Hepatocyte (in vitro differentiated cells): ENCODE measurements around the gene CDK7. TPM values are rescaled to one million over a fixed set of nuclear protein-coding genes. Genes with fewer than 3 reads are reported as not detected.

Experiments
- DNase-seq: peaks from one replicate; pipeline ENCODE4 v3.0.0-alpha.2; 2016; ENCODE audit warnings: low spot score
- H2AFZ ChIP-seq: fragments of 200-600 bp; sonication (generic); 2 replicates; pipeline ENCODE4 v1.6.0; 2016; ENCODE audit warnings: antibody characterized with exemption, mild to moderate bottlenecking
- H3K27ac ChIP-seq: fragments of 200-600 bp; sonication (generic); 2 replicates; pipeline ENCODE4 v1.5.1; 2016; ENCODE audit warnings: mild to moderate bottlenecking
- H3K27me3 ChIP-seq: fragments of 200-600 bp; sonication (generic); 2 replicates; pipeline ENCODE4 v1.6.1; 2016
- H3K36me3 ChIP-seq: fragments of 200-600 bp; sonication (generic); replicated peaks from 2 replicates; pipeline ENCODE4 v1.5.1; 2016; ENCODE audit warnings: low read depth; ENCODE audit not compliant: insufficient read depth
- H3K4me1 ChIP-seq: fragments of 200-600 bp; sonication (generic); 2 replicates; pipeline ENCODE4 v1.5.1; 2016; ENCODE audit warnings: mild to moderate bottlenecking, moderate library complexity; ENCODE audit not compliant: insufficient read depth
- H3K4me2 ChIP-seq: fragments of 200-600 bp; sonication (generic); 2 replicates; pipeline ENCODE4 v1.6.0; 2016
- H3K4me3 ChIP-seq: fragments of 200-600 bp; sonication (generic); 2 replicates; pipeline ENCODE4 v1.5.1; 2016; ENCODE audit warnings: mild to moderate bottlenecking
- H3K79me2 ChIP-seq: fragments of 200-600 bp; sonication (generic); 2 replicates; pipeline ENCODE4 v1.6.0; 2017; ENCODE audit warnings: mild to moderate bottlenecking
- H3K9me2 ChIP-seq: fragments of 200-600 bp; sonication (generic); replicated peaks from 2 replicates; pipeline ENCODE4 v1.6.0; 2017; ENCODE audit warnings: mild to moderate bottlenecking; ENCODE audit not compliant: insufficient read depth
- H3K9me3 ChIP-seq: fragments of 200-600 bp; sonication (generic); 2 replicates; pipeline ENCODE4 v1.5.1; 2016; ENCODE audit warnings: low read depth, mild to moderate bottlenecking
- H4K20me1 ChIP-seq: fragments of 200-600 bp; sonication (generic); 2 replicates; pipeline ENCODE4 v1.6.0; 2016; ENCODE audit warnings: mild to moderate bottlenecking; ENCODE audit not compliant: insufficient read depth, poor library complexity, severe bottlenecking
- EZH2 ChIP-seq: fragments of 200-600 bp; sonication (generic); IDR thresholded peaks from 2 replicates; pipeline ENCODE4 v1.6.1; 2016; ENCODE audit warnings: antibody characterized with exemption, mild to moderate bottlenecking, borderline replicate concordance
- EZH2phosphoT487 ChIP-seq: fragments of 200-600 bp; sonication (generic); IDR thresholded peaks from one replicate; pipeline ENCODE4 v1.6.1; 2018; ENCODE audit warnings: antibody characterized with exemption, mild to moderate bottlenecking, low read depth, moderate library complexity; ENCODE audit not compliant: unreplicated experiment, severe bottlenecking
- WGBS: methylation state at CpG from one replicate; pipeline ENCODE4 v1.1.6; 2016; ENCODE audit warnings: low lambda C conversion rate; ENCODE audit errors: missing lambda C conversion rate; 5-methylcytosine and 5-hydroxymethylcytosine counted together
- polyA plus RNA-seq: library from polyadenylated mRNA; unstranded; fragments of >200 nt; fragmentation: Nextera tagmentation; extraction: Ambion mirVana; gene quantifications from 2 replicates; pipeline ENCODE4 v1.2.1, GENCODE V29; 2016
- total RNA-seq: library from RNA; depleted of rRNA; stranded (reverse); fragments of >200 nt; gene quantifications from 2 replicates; pipeline ENCODE4 v1.2.3, GENCODE V29; 2014
- TF ChIP-seq, protein P1 (sequence below): fragments of 200-600 bp; sonication (generic); IDR thresholded peaks from 2 replicates; pipeline ENCODE4 v1.5.1; 2016; ENCODE audit warnings: antibody characterized with exemption, mild to moderate bottlenecking; ENCODE audit not compliant: poor library complexity

CDK7 gene
- total and polyA plus RNA-seq, 2 experiments from 2014 or later = 36.4 to 41.1 TPM

GRCh38 chr5:69189162-69190086, 45.3 kb upstream of the CDK7 start, which contains the start of gene CENPH:
Gene CENPH, plus strand, starts transcription at chr5:69189583. Its CDS starts 52 bp downstream, at chr5:69189635.
- Histone ChIP-seq H3K9me3 (no peaks in the 10 kb centered on the region), H4K20me1 (no peaks in the 10 kb centered on the region), H3K79me2 (peaks cover 8% of the 10 kb centered on the region), H3K27me3 (no peaks in the 10 kb centered on the region), H2AFZ (peak within 1 kb of the TSS; percentile 67), H3K4me3 (peak within 1 kb of the TSS; percentile 41), H3K27ac (peak within 1 kb of the TSS; percentile 82), H3K4me1 (peaks cover 4% of the 10 kb centered on the region), H3K9me2 (no peaks in the 10 kb centered on the region), H3K4me2 (peak within 1 kb of the TSS; percentile 90), H3K36me3 (no peaks in the 10 kb centered on the region)
- WGBS = 1% methylated on average over 53 of the region's 55 CpGs
- DNase-seq = peak; percentile 96
- TF ChIP-seq, protein P1, sequence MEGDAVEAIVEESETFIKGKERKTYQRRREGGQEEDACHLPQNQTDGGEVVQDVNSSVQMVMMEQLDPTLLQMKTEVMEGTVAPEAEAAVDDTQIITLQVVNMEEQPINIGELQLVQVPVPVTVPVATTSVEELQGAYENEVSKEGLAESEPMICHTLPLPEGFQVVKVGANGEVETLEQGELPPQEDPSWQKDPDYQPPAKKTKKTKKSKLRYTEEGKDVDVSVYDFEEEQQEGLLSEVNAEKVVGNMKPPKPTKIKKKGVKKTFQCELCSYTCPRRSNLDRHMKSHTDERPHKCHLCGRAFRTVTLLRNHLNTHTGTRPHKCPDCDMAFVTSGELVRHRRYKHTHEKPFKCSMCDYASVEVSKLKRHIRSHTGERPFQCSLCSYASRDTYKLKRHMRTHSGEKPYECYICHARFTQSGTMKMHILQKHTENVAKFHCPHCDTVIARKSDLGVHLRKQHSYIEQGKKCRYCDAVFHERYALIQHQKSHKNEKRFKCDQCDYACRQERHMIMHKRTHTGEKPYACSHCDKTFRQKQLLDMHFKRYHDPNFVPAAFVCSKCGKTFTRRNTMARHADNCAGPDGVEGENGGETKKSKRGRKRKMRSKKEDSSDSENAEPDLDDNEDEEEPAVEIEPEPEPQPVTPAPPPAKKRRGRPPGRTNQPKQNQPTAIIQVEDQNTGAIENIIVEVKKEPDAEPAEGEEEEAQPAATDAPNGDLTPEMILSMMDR = no peak
- TF ChIP-seq EZH2 (no peak), EZH2phosphoT487 (no peak)

- no peak overlapping the region for H2AFZ ChIP-seq
- no peaks in the 10 kb centered on the region for H3K9me3 ChIP-seq
- H3K4me3 ChIP-seq = no peak overlapping the region
- no peaks in the 10 kb centered on the region for H3K9me2 ChIP-seq
- no peaks in the 10 kb centered on the region for H3K79me2 ChIP-seq
- no peaks in the 10 kb centered on the region for H3K4me1 ChIP-seq
- 93% methylated on average over 1 of the region's 1 CpG for WGBS
- TF ChIP-seq EZH2 (no peak), EZH2phosphoT487 (no peak)
- TF ChIP-seq, protein P1 = no peak
- no peak for DNase-seq
- H4K20me1 ChIP-seq = no peaks in the 10 kb centered on the region
- no peak overlapping the region for H3K27ac ChIP-seq
- H3K27me3 ChIP-seq = no peaks in the 10 kb centered on the region
- no peaks in the 10 kb centered on the region for H3K36me3 ChIP-seq
- no peak overlapping the region for H3K4me2 ChIP-seq
These were observed 32.2 kb upstream of the CDK7 start for GRCh38 chr5:69202497-69202896.

DNA sequence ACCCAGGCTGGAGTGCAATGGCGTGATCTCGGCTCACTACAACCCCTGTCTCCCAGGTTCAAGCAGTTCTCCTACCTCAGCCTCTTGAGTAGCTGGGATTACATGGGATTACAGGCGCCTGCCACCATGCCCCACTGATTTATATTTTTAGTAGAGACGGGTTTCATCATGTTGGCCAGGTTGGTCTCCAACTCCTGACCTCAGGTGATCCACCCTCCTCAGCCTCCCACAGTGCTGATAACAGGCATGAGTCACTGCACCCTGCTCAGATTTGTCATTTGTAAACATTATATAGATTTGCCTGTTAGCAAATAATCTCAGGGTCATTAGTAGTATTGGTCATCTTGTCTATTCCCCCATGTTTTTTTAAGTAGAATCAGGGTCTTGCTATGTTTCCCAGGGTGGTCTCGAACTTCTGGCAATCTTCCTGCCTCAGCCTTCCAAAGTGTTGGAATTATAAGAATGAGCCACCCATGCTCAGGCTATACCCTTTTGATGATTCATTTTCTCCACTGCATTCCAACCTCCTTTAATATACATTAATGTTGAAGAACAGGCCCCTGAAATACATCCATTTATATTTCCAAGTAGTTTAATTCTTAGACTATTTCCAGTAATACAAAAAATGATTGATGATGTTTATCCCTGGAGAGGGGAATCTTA, 28.0 kb upstream of the CDK7 start:
- no peaks in the 10 kb centered on the region for H3K9me2 ChIP-seq
- H3K27me3 ChIP-seq = no peaks in the 10 kb centered on the region
- H3K4me1 ChIP-seq = no peaks in the 10 kb centered on the region
- H3K36me3 ChIP-seq = no peaks in the 10 kb centered on the region
- peak; percentile 11 for DNase-seq
- H3K27ac ChIP-seq = no peak overlapping the region
- no peak overlapping the region for H3K4me3 ChIP-seq
- H4K20me1 ChIP-seq = no peaks in the 10 kb centered on the region
- no peak overlapping the region for H2AFZ ChIP-seq
- H3K4me2 ChIP-seq = no peak overlapping the region
- WGBS = 95% methylated on average over 5 of the region's 5 CpGs
- no peaks in the 10 kb centered on the region for H3K9me3 ChIP-seq
- no peak for TF ChIP-seq EZH2
- TF ChIP-seq, protein P1 = no peak
- no peak for TF ChIP-seq EZH2phosphoT487
- no peaks in the 10 kb centered on the region for H3K79me2 ChIP-seq
